NCI-H748 treated with DMSO at 0.1 percent for 48 hours (cell line): ENCODE measurements around the gene NFATC1.

Source experiments
- DNase-seq: peaks from one replicate; lab custom pipeline; 2025; lab: John Stamatoyannopoulos, UW

Gene NFATC1

DNA sequence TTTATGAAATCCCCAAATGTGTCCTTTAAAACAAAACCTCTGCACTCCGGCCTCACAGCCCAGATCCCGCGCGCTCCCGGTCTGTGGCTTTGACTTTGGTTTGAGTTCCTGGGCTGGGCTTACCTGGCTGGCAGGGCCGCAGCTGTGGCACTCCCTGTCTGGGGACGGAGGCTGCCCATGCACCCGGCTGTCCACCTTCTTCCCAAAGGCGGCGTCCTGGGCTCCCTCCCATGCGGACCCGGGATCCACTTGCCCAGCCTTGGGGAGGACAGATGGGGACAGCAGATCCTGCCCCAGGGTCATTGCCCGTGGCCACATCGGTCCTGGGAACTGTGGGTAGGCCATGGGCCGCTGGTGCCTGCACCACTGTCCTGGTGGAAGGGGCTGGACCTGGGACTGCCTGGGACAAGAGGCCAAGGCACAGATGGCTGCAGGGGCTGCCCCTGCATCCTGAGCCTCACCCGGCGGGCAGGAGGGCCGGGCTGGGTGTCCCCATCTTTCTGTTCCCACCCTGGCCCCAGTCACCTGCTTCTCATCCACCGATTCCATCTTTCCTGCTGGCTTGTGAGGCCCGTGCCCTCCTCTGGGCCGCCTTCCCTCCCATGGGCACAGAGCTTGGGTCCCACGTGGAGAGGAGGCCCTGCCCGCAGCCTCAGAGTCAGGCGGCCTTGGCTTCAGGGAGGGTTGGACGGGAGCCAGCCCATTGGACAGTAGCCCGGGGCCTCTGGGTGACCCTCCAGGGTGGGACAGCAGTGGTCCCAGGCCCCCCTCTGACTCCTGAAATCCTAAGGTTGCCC, 27.7 kb downstream of the NFATC1 start:
- DNase-seq = no peak

DNA sequence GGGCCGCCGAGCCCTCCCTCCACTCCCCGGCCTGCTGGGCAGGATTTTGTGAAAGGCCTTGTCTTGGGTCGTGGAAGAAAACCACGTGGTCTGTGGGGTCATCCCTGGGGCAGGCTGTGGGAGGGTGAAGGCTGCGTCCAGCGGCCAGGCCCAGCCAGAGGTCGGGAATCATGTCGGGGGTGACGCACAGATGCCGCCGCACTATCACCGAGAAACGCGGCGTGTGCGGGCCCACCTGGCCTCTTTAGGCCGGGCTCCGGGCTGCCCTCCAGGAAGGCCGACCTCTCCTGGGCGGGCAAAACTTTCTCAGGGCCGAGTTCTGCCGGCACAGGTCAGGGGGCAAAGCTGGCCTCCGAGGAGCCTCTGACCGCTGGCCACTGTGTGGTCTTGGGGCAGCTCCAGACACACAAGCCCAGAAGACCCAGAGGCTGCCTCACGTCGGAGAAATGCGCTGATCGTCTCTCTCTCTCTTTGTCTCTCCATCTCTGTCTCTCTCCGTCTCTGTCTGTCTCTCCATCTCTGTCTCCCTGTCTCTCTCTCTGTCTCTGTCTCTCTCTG, 28.4 kb downstream of the NFATC1 start:
- DNase-seq = no peak

- DNase-seq = no peak
Measured at GRCh38 chr18:79424880-79425568, 29.3 kb downstream of the NFATC1 start.

DNA sequence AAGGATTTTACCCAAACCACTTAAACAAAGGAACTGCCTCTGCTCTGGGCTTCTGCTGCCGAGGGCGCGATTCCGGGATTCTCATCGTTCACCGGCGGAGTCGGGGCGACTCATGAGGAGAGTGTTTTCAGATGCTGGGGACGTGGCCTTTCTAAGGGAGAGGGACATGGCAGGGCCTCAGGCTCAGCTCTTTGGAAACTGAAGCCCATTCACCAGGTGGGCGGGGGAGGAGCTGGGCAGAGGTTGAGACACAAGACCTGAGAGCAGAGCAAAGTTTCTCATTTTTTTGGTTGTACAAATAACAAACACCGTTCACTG, 29.8 kb downstream of the NFATC1 start:
- DNase-seq = no peak

DNA sequence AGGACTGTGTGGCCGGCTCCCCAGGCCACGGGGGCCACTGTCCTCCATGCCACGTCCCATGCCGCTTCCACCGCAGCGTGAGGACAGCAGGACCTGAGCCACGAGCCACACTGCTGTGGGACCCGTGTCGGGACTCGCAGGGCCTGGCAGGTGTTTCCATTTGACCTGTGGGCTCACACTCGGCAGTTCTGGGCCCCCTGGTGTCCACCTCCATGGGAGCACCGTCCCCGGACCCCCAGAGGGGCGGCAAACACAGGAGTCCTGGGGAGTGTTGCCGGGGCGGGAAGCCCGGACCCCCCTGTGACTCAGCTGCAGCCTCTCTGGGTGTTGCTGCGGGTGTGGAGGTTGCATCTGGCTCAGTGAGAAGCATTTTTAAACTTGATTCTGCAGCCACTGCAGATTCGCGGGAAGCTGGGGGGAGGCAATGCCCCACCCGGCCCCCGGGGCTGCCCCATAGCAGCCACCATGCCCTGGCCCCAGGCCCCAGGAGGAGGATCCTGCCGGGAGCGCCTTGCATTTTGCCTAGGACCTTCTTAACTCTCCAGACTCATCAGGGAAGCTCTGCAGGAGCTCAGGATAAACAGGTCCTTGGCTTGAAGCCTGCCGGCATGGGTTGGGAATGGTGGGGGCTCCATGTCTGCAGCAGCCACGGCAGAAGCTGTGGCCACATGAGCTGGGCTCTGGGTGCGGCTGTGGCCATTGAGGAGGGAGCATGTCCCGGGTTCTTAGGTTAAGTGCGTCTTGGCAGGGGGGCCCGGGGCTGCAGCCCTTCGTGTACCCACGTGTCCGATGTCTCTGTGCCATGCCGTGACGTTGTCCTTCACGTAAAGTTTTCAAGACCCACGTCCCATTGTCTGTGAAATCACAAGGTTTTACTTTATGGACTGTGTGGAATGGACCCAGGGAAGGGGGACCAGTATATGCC, 30.9 kb downstream of the NFATC1 start:
- no peak for DNase-seq

DNA sequence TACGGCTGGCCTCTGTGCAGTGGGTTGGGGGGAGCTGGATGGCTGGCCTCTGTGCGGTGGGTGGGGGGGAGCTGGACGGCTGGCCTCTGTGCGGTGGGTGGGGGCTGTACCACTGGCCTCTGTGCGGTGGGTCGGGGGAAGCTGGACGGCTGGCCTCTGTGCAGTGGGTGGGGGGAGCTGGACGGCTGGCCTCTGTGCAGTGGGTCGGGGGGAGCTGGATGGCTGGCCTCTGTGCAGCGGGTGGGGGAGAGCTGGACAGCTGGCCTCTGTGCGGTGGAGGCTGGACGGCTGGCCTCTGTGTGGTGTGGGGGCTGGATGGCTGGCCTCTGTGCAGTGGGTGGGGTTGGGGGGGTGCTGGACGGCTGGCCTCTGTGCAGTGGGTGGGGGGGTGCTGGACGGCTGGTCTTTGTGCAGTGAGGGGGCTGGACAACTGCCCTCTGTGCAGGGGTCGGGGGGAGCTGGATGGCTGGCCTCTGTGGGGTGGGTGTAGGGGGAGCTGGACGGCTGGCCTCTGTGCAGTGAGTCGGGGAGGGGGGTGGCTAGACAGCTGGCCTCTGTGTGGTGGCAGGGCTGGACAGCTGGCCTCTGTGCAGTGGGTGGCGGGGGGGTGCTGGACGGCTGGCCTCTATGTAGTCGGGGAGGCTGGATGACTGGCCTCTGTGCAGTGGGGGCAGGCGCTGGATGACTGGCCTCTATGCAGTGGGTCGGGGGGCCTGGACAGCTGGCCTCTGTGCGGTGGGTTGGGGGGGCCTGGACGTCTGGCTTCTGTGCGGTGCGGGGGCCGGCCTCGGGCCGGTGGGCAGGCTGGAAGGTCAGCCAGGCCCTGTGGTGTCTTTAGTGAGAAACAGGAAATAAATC, 31.9 kb downstream of the NFATC1 start:
- DNase-seq = no peak

DNA sequence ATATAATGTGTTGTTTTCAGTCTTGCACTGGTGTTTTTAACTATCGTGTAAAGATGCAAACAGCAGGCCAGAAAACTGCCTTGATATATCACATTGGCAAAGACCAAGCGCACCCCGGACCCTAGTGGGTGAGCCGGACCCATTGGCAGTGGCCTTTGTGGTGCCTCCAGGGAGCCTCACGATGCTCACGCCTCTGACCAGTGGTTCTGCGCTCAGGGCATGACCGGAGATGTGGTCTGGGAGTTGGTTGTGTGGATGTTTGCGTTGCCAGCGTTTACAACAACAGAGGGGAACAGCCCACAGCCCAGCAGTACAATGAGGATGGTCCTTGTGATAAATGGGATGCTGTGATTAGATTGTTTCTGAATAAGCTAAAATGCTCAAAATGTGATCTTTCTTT, 32.6 kb downstream of the NFATC1 start:
- DNase-seq = no peak

- DNase-seq = no peak
Measured at GRCh38 chr18:79429381-79429780, 33.7 kb downstream of the NFATC1 start.

DNA sequence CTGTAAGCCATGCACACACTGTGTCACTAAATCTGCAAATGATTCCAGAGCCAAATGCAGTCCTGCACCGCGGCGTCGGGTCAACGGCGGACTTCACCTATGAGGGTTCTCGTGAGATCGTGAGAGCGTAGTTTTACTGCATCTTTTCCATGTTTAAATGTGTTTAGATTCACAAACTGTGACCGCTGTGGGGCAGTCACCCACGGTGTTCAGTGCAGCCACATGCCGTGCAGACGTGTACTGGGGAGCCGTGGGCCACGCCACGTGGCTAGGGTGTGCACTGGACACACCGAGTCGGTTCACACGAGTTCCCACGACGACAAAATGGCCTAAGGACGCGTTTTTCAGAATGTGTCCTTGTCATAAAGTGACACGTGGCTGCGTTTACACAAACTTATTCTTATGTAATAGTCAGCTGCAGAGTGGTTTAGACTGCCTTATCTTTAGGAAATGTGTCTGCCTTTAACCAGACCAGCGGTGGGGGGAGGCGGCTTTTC, 34.1 kb downstream of the NFATC1 start:
- DNase-seq = no peak

DNA sequence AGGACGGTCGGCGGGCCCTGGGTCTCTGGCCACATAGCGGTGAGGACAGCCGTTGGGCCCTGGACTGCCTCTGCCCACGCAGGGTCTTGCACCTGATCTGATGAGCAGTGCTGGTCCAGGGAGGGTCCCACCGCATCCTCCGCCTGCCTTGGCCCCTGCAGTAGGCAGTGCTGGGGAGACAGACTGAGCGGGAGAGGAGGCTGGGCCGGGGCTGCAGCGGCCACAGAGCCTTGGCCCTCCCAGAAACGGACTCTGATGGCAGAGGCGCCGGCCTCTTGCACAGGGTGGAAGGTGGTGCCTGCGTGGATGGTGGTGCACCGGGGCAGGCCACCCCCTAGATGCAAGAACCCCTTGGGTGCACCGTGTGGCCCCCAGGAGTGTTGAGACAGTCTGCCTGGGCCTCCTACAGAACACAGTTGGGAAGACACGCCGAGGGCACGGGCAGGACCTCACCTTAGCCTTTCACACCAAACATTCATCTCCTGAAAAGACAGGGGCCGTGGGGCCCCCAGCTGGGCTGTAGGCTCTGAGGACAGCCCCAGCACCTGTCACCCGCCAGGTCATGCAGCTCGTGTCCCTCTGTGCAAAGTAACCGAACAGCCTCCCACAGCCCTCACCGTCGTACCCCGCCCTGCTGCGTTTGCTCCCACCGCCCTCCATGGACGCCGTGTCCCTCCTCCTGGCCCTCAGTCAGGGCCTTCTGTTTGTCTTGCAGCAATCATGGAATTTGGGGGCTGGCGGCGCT, 36.8 kb downstream of the NFATC1 start:
- DNase-seq = no peak

- no peak for DNase-seq
Measured at GRCh38 chr18:79433431-79433830, 37.7 kb downstream of the NFATC1 start.

GRCh38 chr18:79434607-79435401, 39.1 kb downstream of the NFATC1 start:
- DNase-seq = peak; percentile 23

- DNase-seq = no peak
Measured at GRCh38 chr18:79436556-79437275, 41.0 kb downstream of the NFATC1 start.

DNA sequence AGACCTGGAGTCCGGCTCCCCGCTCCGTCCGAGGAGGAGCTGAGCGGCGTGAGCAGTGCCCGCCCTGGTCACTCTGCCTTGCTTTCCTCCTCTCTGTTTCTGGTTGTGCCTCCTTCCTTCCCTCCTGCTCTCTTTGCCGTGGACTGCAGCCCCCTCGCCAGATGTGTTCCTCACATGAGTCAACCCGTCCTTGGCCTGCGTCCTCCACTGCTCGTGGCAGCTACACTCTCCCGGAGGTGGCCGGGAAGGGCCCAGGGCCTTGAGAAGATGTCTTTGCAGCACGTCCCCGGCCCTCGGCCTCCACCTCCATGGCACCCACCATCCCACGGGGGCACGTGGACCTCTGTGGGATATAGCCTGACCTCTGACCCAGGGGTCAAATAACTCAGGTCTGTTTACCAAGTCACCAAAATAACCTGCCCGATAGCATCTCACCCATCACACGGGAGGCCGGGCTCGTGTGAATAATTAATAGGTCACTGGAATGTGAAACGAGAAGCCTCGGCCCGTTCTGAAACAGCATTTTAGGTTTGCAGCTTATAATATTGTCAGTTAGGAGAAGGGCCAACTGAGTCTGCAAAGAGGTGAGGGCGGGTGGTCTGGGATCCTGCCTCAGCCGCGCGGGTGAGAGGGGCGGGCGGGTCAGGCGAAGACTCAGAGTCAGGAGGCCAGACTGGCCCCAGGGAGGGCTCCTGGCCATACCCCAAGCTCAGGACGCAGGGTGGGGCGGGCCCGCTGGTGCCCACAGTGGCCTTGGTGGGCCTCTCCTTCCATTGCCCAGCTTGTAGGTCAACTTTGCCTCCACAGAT, 42.6 kb downstream of the NFATC1 start:
- no peak for DNase-seq

DNA sequence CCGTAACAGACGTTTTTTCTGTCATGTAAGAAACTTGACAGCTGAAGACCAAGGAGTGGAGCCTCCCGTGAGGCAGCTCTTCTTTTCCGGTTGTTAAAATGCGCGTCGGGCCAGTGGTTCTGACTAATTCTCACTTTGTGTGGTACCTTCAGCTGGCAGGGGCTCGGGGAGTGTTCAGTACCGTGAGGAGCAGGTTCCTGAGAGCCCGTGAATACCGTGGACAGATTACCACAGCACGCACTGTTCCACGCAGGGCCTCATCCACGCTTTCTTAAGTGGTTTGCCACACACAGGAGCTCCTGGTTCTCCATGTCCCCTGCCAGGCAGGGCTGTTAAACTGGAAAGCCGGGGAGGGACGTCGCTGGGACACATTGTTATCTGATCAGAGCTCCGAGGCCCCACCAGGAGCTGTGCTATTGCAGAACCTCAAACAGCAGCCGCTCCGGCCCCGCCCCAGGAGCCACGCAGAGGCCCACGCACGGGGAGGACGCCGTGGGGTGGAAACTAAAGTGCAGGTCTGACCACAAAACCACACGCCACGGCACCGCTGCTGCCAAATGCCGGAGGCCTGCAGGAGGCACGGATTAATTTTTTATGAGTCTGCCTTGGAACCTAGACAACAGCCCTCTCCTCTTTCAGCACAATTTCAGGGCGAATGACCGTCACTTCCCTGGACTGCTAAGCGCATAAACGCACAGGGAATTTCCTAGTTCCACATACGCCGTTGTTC, 43.3 kb downstream of the NFATC1 start:
- DNase-seq = no peak

GRCh38 chr18:79439628-79440023, 43.9 kb downstream of the NFATC1 start:
- DNase-seq = no peak

DNA sequence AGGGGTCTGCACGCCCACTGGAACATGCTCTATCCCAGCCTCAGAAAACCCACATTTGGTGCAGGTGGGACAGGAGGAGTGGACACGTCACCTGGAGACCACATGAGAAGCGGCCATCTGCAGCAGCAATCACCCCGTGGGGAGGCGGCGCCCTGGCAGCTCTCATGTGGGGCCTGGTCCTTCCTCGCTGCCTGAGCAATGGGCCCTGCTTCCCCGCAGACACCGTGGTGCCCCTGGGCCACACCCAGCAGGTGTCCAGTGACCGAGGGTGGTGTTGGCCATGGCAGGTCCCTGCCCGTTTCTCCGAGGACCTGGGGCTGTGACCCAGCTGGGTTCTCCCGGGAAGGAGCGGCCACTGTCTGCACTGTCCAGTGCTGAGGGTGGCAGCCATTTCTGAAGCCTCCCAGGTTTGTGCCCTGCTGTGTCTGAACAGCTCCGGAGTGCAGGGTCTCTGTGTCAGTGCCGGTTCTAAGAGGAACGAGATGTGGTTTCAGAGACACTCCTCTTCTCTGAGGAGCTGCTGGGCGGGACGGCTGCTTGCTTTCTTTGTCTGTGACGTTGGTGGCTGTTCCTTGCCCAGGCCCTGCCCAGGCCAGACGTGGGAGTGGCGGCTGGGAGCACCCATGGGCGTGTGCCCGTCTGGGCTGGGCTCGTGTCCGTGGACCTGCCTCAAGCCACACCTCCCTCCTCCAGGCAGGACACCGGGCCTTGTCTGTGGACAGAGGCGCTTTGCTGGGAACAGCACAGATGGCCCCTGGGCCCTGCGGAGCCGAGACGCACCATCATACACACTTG, 44.8 kb downstream of the NFATC1 start:
- DNase-seq = no peak
